AG09319 (cell line): Measurements from ENCODE around the gene VRK3.
"Not testable (repeated sequence)": the region's sequence is repeated elsewhere in the genome, so short reads cannot be mapped to it uniquely, and the experiment has no call there.

Experiments
- DNase-seq: peaks from one replicate; pipeline ENCODE4 v3.0.0-alpha.2; 2010; ENCODE audit warnings: low read depth; ENCODE audit errors: extremely low read depth
- TF ChIP-seq, protein P1 (sequence below): IDR thresholded peaks from 2 replicates; pipeline ENCODE4 v1.5.1; 2011; ENCODE audit warnings: low read depth, mild to moderate bottlenecking, inconsistent platforms, low read length, moderate library complexity

Gene VRK3

GRCh38 chr19:50025022-50025793, at the start of gene VRK3:
TSS of gene VRK3 (minus strand) at chr19:50025372. CDS start at chr19:50016162, 9,210 bp downstream.
- DNase-seq, result peak; percentile 100
- TF ChIP-seq, protein P1, sequence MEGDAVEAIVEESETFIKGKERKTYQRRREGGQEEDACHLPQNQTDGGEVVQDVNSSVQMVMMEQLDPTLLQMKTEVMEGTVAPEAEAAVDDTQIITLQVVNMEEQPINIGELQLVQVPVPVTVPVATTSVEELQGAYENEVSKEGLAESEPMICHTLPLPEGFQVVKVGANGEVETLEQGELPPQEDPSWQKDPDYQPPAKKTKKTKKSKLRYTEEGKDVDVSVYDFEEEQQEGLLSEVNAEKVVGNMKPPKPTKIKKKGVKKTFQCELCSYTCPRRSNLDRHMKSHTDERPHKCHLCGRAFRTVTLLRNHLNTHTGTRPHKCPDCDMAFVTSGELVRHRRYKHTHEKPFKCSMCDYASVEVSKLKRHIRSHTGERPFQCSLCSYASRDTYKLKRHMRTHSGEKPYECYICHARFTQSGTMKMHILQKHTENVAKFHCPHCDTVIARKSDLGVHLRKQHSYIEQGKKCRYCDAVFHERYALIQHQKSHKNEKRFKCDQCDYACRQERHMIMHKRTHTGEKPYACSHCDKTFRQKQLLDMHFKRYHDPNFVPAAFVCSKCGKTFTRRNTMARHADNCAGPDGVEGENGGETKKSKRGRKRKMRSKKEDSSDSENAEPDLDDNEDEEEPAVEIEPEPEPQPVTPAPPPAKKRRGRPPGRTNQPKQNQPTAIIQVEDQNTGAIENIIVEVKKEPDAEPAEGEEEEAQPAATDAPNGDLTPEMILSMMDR, result no peak; the same call in 1 of the 2 replicates

DNA sequence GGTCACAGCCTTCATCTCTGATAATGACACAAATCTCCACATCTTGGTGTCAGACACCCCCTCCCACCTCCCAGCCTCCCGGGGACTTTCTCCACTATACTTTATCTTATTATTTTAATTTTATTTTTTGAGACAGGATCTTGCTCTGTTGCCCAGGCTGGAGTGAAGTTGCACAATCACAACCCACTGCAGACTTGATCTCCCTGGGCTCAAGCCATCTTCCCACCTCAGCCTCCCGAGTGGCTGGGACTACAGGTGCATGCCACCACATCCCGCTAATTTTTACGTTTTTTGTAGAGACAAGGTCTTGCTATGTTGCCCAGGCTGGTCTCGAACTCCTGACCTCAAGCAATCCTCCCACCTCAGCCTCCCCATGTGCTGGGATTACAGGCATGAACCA, 43.2 kb upstream of the VRK3 start:
- DNase-seq, result not testable (repeated sequence)

DNA sequence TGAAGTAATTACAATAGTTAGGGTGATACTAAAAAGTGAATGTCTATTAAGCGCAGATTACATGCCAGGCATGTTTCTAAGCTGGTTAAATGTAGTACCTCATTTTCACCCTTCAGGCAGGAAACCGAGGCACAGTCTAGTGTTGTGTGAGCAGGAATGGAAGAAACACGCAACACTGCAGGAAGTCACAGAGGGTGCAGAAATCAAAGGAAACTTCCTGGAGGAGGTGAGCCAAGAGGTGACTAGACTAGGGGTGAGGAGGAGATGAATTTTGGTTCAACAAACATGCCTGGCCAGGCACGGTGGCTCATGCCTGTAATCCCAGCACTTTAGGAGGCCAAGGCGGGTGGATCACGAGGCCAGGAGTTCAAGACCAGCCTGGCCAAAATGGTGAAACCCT, 42.4 kb upstream of the VRK3 start:
- TF ChIP-seq, protein P1, result no peak
- no peak for DNase-seq

- TF ChIP-seq, protein P1, result no peak
- no peak for DNase-seq
Measured at GRCh38 chr19:50065938-50066337, 40.8 kb upstream of the VRK3 start.

GRCh38 chr19:50061650-50062049, 36.5 kb upstream of the VRK3 start:
- no peak for DNase-seq
- TF ChIP-seq, protein P1, result no peak

DNA sequence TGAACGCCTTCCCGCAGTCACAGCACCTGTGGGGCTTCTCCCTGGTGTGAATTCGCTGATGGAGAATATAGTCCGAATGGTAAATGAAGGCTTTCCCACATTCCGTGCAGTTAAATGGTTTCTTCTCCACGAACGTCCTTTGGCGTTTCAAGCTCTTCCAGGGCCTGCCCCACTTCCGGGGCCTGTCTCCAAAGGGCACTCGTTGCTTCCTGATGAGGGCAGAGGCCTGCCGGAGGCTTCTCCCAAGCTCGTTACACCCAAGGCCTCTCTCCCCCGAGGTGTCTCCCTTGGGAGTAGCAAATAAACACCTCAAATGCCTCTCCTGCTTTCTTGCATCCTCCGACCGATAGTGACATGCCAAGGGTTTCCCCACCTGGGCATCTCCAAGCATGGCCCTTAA, 34.9 kb upstream of the VRK3 start:
- TF ChIP-seq, protein P1, result no peak
- DNase-seq, result no peak

DNA sequence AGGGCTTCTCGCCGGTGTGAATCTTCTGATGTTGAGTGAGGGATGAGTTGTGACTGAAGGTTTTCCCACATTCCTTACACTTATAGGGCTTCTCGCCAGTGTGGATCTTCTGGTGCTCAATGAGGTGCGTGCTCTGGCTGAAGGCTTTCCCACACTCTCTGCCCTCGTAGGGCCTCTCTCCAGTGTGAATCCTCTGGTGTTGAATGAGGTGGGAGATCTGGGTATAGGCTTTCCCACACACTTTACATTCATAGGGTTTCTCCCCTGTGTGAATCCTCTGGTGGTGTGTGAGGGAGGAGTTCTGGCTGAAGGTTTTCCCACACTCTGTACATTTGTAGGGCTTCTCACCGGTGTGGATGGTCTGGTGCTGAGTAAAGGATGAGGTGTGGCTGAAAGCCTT, 33.9 kb upstream of the VRK3 start:
- TF ChIP-seq, protein P1, result no peak

DNA sequence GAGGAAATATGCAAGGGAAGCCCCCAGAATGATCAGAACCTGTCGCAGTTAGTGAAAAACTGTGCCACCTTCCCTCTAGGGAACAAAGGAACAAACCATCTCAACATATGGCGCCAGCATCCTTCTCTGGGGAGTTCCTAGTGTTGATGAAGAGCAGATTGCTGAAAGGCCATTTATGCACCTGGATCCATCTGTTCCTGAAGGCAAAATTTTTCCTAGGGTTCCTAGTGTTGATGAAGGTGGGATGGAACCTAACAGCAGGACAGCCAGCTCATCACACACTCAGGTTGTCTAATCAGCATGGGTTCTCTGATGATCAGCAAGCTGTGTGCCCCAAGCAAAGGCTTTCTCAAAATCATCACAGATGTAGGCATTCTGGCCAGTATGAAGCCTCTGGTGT, 33.3 kb upstream of the VRK3 start:
- TF ChIP-seq, protein P1, result no peak
- no peak for DNase-seq

More for the DNA sequence above, 33.9 kb upstream of the VRK3 start:
- DNase-seq, result no peak
